SK-N-SH treated with all-trans-retinoic acid at 6 μM for 48 hours (cell line): ENCODE data around the gene GRAP.
A peak's percentile ranks its signal among the peaks of the same experiment; 100 is the strongest.

Experiments used
- ATAC-seq: fragments of 200-7000 bp; cut with Tn5 transposase; 3 replicates; pipeline ENCODE4 v1.9.1; 2020; ENCODE audit warnings: mild to moderate bottlenecking, moderate library complexity
- ARNTL ChIP-seq: fragments of 450-650 bp; formaldehyde crosslinking; IDR thresholded peaks from 2 replicates; pipeline ENCODE4 v1.5.0; 2020; ENCODE audit warnings: low read depth, mild to moderate bottlenecking, moderate library complexity, borderline replicate concordance
- BACH2 ChIP-seq: fragments of 250-450 bp; sonication (Bioruptor Pico); IDR thresholded peaks from 2 replicates; pipeline ENCODE4 v1.9.0; 2021; ENCODE audit warnings: mild to moderate bottlenecking, borderline replicate concordance
- CREB5 ChIP-seq: fragments of 250-450 bp; sonication (Bioruptor Pico); IDR thresholded peaks from 2 replicates; pipeline ENCODE4 v1.5.1; 2020; ENCODE audit warnings: low read depth, mild to moderate bottlenecking, moderate library complexity
- ESRRG ChIP-seq: fragments of 250-450 bp; sonication (Bioruptor Pico); IDR thresholded peaks from 2 replicates; pipeline ENCODE4 v1.6.1; 2021; ENCODE audit warnings: mild to moderate bottlenecking
- GLIS3 ChIP-seq: fragments of 250-450 bp; sonication (Bioruptor Pico); IDR thresholded peaks from 2 replicates; pipeline ENCODE4 v1.5.0; 2020; ENCODE audit warnings: mild to moderate bottlenecking, moderate library complexity
- OSR1 ChIP-seq: fragments of 250-450 bp; sonication (Bioruptor Pico); IDR thresholded peaks from 2 replicates; pipeline ENCODE4 v1.8.0; 2022; ENCODE audit warnings: moderate library complexity, mild to moderate bottlenecking, inconsistent platforms
- PATZ1 ChIP-seq: fragments of 250-450 bp; sonication (Bioruptor Pico); IDR thresholded peaks from 2 replicates; pipeline ENCODE4 v1.8.0; 2020; ENCODE audit warnings: mild to moderate bottlenecking, moderate library complexity, borderline replicate concordance
- PPARA ChIP-seq: fragments of 250-450 bp; sonication (Bioruptor Pico); IDR thresholded peaks from 2 replicates; pipeline ENCODE4 v1.5.0; 2020; ENCODE audit warnings: mild to moderate bottlenecking, borderline replicate concordance
- TSHZ2 ChIP-seq: fragments of 250-450 bp; sonication (Bioruptor Pico); IDR thresholded peaks from 2 replicates; pipeline ENCODE4 v1.5.0; 2020; ENCODE audit warnings: mild to moderate bottlenecking, moderate library complexity
- ZC3H10 ChIP-seq: fragments of 250-450 bp; sonication (Bioruptor Pico); IDR thresholded peaks from 2 replicates; pipeline ENCODE4 v1.5.1; 2021; ENCODE audit warnings: mild to moderate bottlenecking, moderate library complexity
- ZFP3 ChIP-seq: fragments of 250-450 bp; sonication (Bioruptor Pico); IDR thresholded peaks from 2 replicates; pipeline ENCODE4 v1.5.0; 2020; ENCODE audit warnings: mild to moderate bottlenecking, moderate library complexity
- ZFP30 ChIP-seq: fragments of 450-650 bp; formaldehyde crosslinking; IDR thresholded peaks from 2 replicates; pipeline ENCODE4 v1.5.0; 2022; ENCODE audit warnings: mild to moderate bottlenecking, moderate library complexity
- ZNF565 ChIP-seq: fragments of 450-650 bp; formaldehyde crosslinking; conservative IDR thresholded peaks from 2 replicates; pipeline ENCODE4 v1.5.0; 2020; ENCODE audit warnings: low read depth, mild to moderate bottlenecking, moderate library complexity
- ZNF70 ChIP-seq: fragments of 450-650 bp; formaldehyde crosslinking; IDR thresholded peaks from 2 replicates; pipeline ENCODE4 v1.5.0; 2020; ENCODE audit warnings: mild to moderate bottlenecking, moderate library complexity
- ZNF8 ChIP-seq: fragments of 450-650 bp; formaldehyde crosslinking; IDR thresholded peaks from 2 replicates; pipeline ENCODE4 v1.5.0; 2020; ENCODE audit warnings: mild to moderate bottlenecking, moderate library complexity
- TF ChIP-seq, protein P1 (sequence below): fragments of 250-450 bp; sonication (Bioruptor Pico); IDR thresholded peaks from 2 replicates; pipeline ENCODE4 v1.8.0; 2021; ENCODE audit warnings: low read depth, mild to moderate bottlenecking, moderate library complexity, borderline replicate concordance
- TF ChIP-seq, protein P2 (sequence below): fragments of 250-450 bp; sonication (Bioruptor Pico); IDR thresholded peaks from 2 replicates; pipeline ENCODE4 v1.5.1; 2021; ENCODE audit warnings: mild to moderate bottlenecking, moderate library complexity

GRAP gene

DNA sequence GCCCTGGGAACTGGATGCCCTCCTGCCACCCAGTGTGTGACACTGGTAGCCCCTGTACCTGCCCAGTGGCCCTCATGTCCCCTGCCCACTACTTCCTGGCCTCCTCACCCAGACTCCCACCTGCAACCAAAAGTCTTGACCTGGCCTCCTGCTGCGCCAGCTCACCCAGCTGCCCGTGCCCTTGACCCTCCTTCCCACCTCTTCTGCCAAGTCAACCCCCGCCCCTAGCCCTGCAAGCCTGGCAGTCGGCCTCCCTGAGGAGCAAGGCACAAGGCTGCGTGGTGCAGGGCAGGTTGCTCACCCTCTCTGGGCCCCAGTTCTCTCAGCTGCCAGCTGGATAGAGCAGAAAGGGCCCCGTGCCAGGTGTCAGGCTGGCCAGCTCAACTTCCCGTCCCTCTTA is 29.9 kb downstream of the GRAP start:
- no peak for ATAC-seq

GRCh38 chr17:19016297-19016696 is 30.5 kb downstream of the GRAP start:
- TF ChIP-seq PATZ1 (CRISPR knock-in tag) = no peak
- no peak for TF ChIP-seq BACH2 (CRISPR knock-in tag)
- no peak for TF ChIP-seq ZC3H10 (CRISPR knock-in tag)
- no peak for TF ChIP-seq ZFP3 (CRISPR knock-in tag)
- no peak for ATAC-seq

More for the DNA sequence above, 29.9 kb downstream of the GRAP start:
- TF ChIP-seq GLIS3 (CRISPR knock-in tag) = no peak
- no peak for TF ChIP-seq ZFP30 (CRISPR knock-in tag)
- no peak for TF ChIP-seq ESRRG (CRISPR knock-in tag)
- TF ChIP-seq CREB5 = no peak
- no peak for TF ChIP-seq ZFP3 (CRISPR knock-in tag)
- no peak for TF ChIP-seq BACH2 (CRISPR knock-in tag)
- TF ChIP-seq, protein P1, sequence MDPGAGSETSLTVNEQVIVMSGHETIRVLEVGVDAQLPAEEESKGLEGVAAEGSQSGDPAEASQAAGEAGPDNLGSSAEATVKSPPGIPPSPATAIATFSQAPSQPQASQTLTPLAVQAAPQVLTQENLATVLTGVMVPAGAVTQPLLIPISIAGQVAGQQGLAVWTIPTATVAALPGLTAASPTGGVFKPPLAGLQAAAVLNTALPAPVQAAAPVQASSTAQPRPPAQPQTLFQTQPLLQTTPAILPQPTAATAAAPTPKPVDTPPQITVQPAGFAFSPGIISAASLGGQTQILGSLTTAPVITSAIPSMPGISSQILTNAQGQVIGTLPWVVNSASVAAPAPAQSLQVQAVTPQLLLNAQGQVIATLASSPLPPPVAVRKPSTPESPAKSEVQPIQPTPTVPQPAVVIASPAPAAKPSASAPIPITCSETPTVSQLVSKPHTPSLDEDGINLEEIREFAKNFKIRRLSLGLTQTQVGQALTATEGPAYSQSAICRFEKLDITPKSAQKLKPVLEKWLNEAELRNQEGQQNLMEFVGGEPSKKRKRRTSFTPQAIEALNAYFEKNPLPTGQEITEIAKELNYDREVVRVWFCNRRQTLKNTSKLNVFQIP (CRISPR knock-in tag) = no peak
- TF ChIP-seq PATZ1 (CRISPR knock-in tag) = no peak
- TF ChIP-seq, protein P2, sequence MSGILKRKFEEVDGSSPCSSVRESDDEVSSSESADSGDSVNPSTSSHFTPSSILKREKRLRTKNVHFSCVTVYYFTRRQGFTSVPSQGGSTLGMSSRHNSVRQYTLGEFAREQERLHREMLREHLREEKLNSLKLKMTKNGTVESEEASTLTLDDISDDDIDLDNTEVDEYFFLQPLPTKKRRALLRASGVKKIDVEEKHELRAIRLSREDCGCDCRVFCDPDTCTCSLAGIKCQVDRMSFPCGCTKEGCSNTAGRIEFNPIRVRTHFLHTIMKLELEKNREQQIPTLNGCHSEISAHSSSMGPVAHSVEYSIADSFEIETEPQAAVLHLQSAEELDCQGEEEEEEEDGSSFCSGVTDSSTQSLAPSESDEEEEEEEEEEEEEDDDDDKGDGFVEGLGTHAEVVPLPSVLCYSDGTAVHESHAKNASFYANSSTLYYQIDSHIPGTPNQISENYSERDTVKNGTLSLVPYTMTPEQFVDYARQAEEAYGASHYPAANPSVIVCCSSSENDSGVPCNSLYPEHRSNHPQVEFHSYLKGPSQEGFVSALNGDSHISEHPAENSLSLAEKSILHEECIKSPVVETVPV (CRISPR knock-in tag) = no peak
- TF ChIP-seq ARNTL (CRISPR knock-in tag) = no peak
- no peak for TF ChIP-seq ZNF8 (CRISPR knock-in tag)
- no peak for TF ChIP-seq TSHZ2
- no peak for TF ChIP-seq ZC3H10 (CRISPR knock-in tag)
- TF ChIP-seq ZNF565 (CRISPR knock-in tag) = no peak
- no peak for TF ChIP-seq ZNF70 (CRISPR knock-in tag)
- no peak for TF ChIP-seq PPARA (CRISPR knock-in tag)

DNA sequence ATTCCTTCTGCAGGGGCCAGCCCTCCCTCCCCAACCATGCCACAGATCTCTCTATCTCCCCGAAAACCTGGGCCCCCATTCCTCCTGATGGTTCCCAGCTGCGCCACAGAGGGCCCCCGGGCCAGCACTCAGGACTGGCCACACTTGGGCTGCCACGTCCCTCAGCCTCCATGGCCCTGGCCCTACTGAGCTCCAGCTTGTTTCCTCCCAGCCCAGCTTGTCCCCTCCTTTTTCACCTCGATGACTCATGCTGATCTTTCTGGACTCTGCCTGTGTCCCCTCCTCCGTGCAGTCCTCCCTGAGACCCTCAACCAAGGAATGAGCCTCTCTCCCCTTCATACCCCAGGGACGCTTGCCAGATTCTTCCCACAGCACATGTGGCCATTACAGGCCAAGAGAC is 31.3 kb downstream of the GRAP start:
- TF ChIP-seq OSR1 (CRISPR knock-in tag) (no peak), ZNF565 (CRISPR knock-in tag) (no peak)
- ATAC-seq = peak; percentile 22; the same call in 1 of the 3 replicates
